Vagina (tissue), 2 donors: Measurements from ENCODE around the gene PNKD.

ENCODE experiments used
- CTCF ChIP-seq, 3 experiments: fragments of 450-650 bp in 2 of 3; fragments of 200-600 bp in 1 of 3; sonication (generic) in 1 of 3; IDR thresholded peaks; one replicate each; pipeline ENCODE4 v1.5.1; 2017 to 2019; ENCODE audit warnings: antibody characterized with exemption in 3 of 3, mild to moderate bottlenecking in 2 of 3, moderate library complexity in 2 of 3
- POLR2A ChIP-seq, 2 donors: fragments of 450-650 bp; IDR thresholded peaks; one replicate each; pipeline ENCODE4 v1.6.1; 2017; ENCODE audit warnings: antibody characterized with exemption in 2 of 2, mild to moderate bottlenecking in 2 of 2, moderate library complexity in 2 of 2
- POLR2AphosphoS5 ChIP-seq, 2 donors: sonication (generic); formaldehyde crosslinking; IDR thresholded peaks; one replicate each; pipeline ENCODE4 v1.9.0; 2017; ENCODE audit warnings: antibody characterized with exemption in 2 of 2, mild to moderate bottlenecking in 2 of 2, low read depth in 1 of 2; ENCODE audit not compliant: insufficient read depth in 1 of 2

GRCh38 chr2:218261423-218262236 is 8.7 kb upstream of the PNKD start:
- no peak for TF ChIP-seq CTCF (IDR thresholded peaks at IDR 0.05)
- TF ChIP-seq POLR2A (IDR thresholded peaks at IDR 0.05) = no peak
- no peak for TF ChIP-seq POLR2AphosphoS5 (IDR thresholded peaks at IDR 0.05; ENCODE audit: insufficient read depth in 1 of 2, low read depth in 1 of 2)
